SJCRH30 (cell line): ENCODE data around the gene CRNKL1. TPM values are rescaled to one million over a fixed set of nuclear protein-coding genes. Genes with fewer than 3 reads are reported as not detected.
"Not testable (repeated sequence)": the region's sequence is repeated elsewhere in the genome, so short reads cannot be mapped to it uniquely, and the experiment has no call there.

Experiments
- DNase-seq, 2 experiments: peaks; one replicate each; pipeline ENCODE4 v3.0.0-alpha.2; 2015 to 2020
- H3K27ac ChIP-seq: fragments of 250-450 bp; sonication (Bioruptor Pico); 2 replicates; pipeline ENCODE4 v1.5.1; 2020; ENCODE audit warnings: mild to moderate bottlenecking, moderate library complexity
- H3K27me3 ChIP-seq: fragments of 250-450 bp; sonication (Bioruptor Pico); 2 replicates; pipeline ENCODE4 v1.5.1; 2020; ENCODE audit warnings: mild to moderate bottlenecking, moderate library complexity
- H3K36me3 ChIP-seq: fragments of 250-450 bp; sonication (Bioruptor Pico); 2 replicates; pipeline ENCODE4 v1.5.1; 2020; ENCODE audit warnings: mild to moderate bottlenecking, moderate library complexity
- H3K4me1 ChIP-seq: fragments of 250-450 bp; sonication (Bioruptor Pico); 2 replicates; pipeline ENCODE4 v1.5.1; 2020; ENCODE audit warnings: mild to moderate bottlenecking, moderate library complexity
- H3K4me3 ChIP-seq: fragments of 250-450 bp; sonication (Bioruptor Pico); 2 replicates; pipeline ENCODE4 v1.5.1; 2020; ENCODE audit warnings: mild to moderate bottlenecking, moderate library complexity
- H3K9me3 ChIP-seq: fragments of 250-450 bp; sonication (Bioruptor Pico); replicated peaks from 2 replicates; pipeline ENCODE4 v1.5.1; 2020; ENCODE audit warnings: mild to moderate bottlenecking, moderate library complexity
- total RNA-seq: library from RNA; depleted of rRNA; stranded (reverse); fragments of >200 nt; shearing (Covaris generic); gene quantifications from 2 replicates; pipeline ENCODE4 v1.2.3, GENCODE V29; 2014

The CRNKL1 gene
- total RNA-seq, 1 experiment from 2014 or later, result 51.8 TPM

- not testable (repeated sequence) for DNase-seq, H3K4me3 ChIP-seq, H3K27me3 ChIP-seq, H3K9me3 ChIP-seq
- peaks cover 21% of the 10 kb centered on the region for H3K4me1 ChIP-seq
- H3K36me3 ChIP-seq, result peaks cover 24% of the 10 kb centered on the region
- H3K27ac ChIP-seq, result peak overlapping the region; percentile 46
These were observed 48.3 kb downstream of the CRNKL1 start for GRCh38 chr20:20003955-20004322.

- H3K27ac ChIP-seq, result peak overlapping the region; percentile 46
- peaks cover 29% of the 10 kb centered on the region for H3K36me3 ChIP-seq
- H3K4me3 ChIP-seq, result no peak overlapping the region
- H3K27me3 ChIP-seq, result no peaks in the 10 kb centered on the region
- H3K4me1 ChIP-seq, result peaks cover 21% of the 10 kb centered on the region
- peak; percentile 50 to 70 for DNase-seq
- no peaks in the 10 kb centered on the region for H3K9me3 ChIP-seq
These were observed 49.0 kb downstream of the CRNKL1 start for GRCh38 chr20:20003031-20003954.

DNA sequence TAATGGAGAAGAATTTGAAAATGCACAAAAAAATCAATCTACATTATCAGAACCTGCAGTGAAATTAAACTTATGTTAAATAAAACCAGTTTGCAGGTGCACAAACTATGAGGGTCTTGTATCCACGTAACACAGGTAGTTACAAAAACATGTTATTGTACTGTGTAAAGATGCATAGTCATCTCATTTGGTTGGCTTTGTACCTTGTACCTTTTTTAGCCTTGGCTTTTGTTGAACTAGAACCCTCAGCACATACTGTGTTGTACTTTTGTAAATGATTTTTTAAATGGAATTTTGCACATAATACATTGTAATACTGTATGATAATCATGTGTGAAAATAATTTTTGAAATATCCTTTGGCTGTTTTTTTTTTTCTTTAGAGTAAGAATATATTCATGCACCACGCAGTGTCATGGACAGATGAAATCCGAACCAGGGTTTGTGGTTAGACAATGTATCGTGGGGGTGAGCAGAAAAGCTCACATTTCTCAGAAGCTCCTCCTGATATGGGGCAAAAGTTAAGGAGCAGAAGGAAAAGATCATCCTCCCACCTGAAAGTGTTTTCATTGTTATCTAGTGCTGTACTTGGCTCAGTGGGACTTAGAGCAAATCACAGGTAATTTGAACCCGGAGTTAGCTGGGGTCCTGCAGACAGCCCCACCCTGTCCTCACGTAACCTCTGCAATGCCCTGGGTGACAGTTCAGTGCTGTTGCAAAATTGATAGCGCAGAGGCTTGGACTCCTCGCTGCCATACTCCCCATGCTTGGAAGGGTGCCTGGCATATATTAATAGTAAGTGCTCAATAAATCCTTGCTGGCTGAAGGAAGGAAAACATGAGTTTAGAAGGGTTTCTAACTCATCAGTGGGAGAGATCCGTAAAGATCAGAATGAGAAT lies 49.9 kb downstream of the CRNKL1 start:
- Histone ChIP-seq H3K27me3 (no peaks in the 10 kb centered on the region), H3K36me3 (peaks cover 30% of the 10 kb centered on the region), H3K4me3 (no peak overlapping the region), H3K4me1 (peaks cover 21% of the 10 kb centered on the region), H3K27ac (peak overlapping the region; percentile 46), H3K9me3 (no peaks in the 10 kb centered on the region)
- DNase-seq, result no peak

- H3K4me1 ChIP-seq, result peaks cover 21% of the 10 kb centered on the region
- no peak for DNase-seq
- no peak overlapping the region for H3K4me3 ChIP-seq
- no peak overlapping the region for H3K27ac ChIP-seq
- H3K36me3 ChIP-seq, result peaks cover 35% of the 10 kb centered on the region
- no peaks in the 10 kb centered on the region for H3K9me3 ChIP-seq
- H3K27me3 ChIP-seq, result no peaks in the 10 kb centered on the region
These were observed 51.9 kb downstream of the CRNKL1 start for GRCh38 chr20:20000211-20000968.

DNA sequence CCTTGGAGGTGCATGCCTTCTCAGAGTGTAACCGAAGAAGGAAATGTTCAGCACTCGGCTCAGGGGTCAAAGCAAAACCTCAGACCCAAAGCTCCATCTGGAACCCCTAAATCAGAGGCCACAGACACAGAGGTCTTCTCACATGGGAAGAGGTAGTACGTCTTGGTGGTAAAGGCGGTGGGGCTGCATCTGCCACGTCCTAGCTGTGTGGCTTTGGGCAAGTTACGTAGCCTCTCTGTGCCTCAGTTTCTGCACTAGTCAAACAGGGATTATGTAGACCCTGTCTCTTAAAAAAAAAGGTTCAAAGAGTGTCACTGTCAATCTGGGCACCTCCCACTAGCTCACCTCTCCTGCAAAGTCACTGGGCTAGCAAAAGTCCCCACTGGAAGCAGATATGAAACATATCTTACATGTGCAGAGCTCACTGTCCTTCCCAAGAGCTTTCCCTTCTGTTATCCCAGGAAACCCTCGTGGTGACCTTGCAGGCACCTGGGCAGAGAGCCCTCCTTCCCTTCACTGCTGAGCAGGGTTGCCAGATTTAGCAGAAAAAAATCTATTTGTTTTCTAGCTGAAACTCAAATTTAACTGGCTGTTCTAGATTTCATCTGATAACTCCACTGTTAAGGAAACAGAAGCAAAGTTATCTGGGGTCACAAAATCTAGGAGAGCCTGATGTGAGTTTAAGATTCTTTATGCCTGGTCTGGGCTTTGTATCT lies 53.1 kb downstream of the CRNKL1 start:
- no peak overlapping the region for H3K4me3 ChIP-seq
- peaks cover 38% of the 10 kb centered on the region for H3K36me3 ChIP-seq
- peaks cover 33% of the 10 kb centered on the region for H3K4me1 ChIP-seq
- no peak for DNase-seq
- no peak overlapping the region for H3K27ac ChIP-seq
- H3K9me3 ChIP-seq, result no peaks in the 10 kb centered on the region
- H3K27me3 ChIP-seq, result no peaks in the 10 kb centered on the region

DNA sequence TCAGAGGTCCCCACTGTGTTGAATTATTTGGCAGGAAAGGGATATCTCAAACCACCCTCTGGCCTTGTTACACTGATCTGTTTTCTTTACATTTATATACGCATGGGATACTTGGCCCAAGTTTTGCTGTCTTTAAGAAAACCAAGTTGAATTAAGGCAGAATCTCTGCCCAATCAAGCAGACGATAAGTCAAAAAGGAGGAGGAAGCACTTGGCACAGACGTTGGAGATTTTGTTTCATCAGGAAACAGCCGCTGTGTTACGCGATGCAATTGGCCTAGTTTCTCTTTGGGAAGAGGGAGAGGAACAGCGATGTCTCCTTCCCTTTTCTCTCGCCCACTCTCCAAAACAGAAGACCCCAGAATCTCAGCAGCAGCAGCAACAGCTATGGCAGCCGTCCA lies 55.3 kb downstream of the CRNKL1 start:
- H3K4me1 ChIP-seq, result peaks cover 31% of the 10 kb centered on the region
- H3K36me3 ChIP-seq, result peaks cover 27% of the 10 kb centered on the region
- DNase-seq, result no peak
- no peaks in the 10 kb centered on the region for H3K9me3 ChIP-seq
- H3K4me3 ChIP-seq, result no peak overlapping the region
- H3K27me3 ChIP-seq, result no peaks in the 10 kb centered on the region
- no peak overlapping the region for H3K27ac ChIP-seq

DNA sequence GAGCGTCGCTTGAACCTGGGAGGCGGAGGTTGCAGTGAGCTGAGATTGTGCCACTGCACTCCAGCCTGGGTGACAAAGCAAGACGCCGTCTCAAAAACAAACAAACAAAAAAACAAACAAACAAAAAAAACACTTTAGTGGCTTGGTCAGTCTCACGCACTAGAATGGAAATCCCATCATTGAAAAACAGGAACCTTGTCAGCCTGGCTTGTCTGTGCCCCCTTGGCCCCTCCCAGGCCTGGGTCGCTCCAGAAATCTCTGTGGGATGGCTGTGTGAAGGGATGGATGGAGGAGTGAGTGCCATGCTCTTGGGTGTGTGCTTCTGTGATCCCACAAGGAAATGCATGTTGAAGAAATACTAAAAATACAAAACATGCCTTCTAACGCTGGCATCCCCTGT lies 56.0 kb downstream of the CRNKL1 start:
- no peak for DNase-seq
- no peaks in the 10 kb centered on the region for H3K27me3 ChIP-seq
- no peak overlapping the region for H3K4me3 ChIP-seq
- H3K27ac ChIP-seq, result no peak overlapping the region
- H3K36me3 ChIP-seq, result peaks cover 27% of the 10 kb centered on the region
- peaks cover 37% of the 10 kb centered on the region for H3K4me1 ChIP-seq
- no peaks in the 10 kb centered on the region for H3K9me3 ChIP-seq

GRCh38 chr20:19995220-19995863 lies 56.9 kb downstream of the CRNKL1 start:
- DNase-seq, result peak in 1 of 2 experiments; percentile 82
- H3K9me3 ChIP-seq, result no peaks in the 10 kb centered on the region
- H3K27me3 ChIP-seq, result no peaks in the 10 kb centered on the region
- H3K4me3 ChIP-seq, result no peak overlapping the region
- H3K4me1 ChIP-seq, result peaks cover 44% of the 10 kb centered on the region
- peaks cover 20% of the 10 kb centered on the region for H3K36me3 ChIP-seq
- H3K27ac ChIP-seq, result no peak overlapping the region

GRCh38 chr20:19993958-19994669 lies 58.2 kb downstream of the CRNKL1 start:
- Histone ChIP-seq H3K4me1 (peaks cover 44% of the 10 kb centered on the region), H3K27ac (peak overlapping the region; percentile 94), H3K36me3 (peaks cover 15% of the 10 kb centered on the region), H3K4me3 (peak overlapping the region; percentile 23), H3K27me3 (no peaks in the 10 kb centered on the region), H3K9me3 (no peaks in the 10 kb centered on the region)
- DNase-seq, result peak; percentile 84 to 92

GRCh38 chr20:19992996-19993908 lies 59.0 kb downstream of the CRNKL1 start:
- peaks cover 44% of the 10 kb centered on the region for H3K4me1 ChIP-seq
- H3K36me3 ChIP-seq, result peaks cover 8% of the 10 kb centered on the region
- peak; percentile 95 to 97 for DNase-seq
- peak overlapping the region; percentile 23 for H3K4me3 ChIP-seq
- no peaks in the 10 kb centered on the region for H3K27me3 ChIP-seq
- H3K27ac ChIP-seq, result peak overlapping the region; percentile 94
- H3K9me3 ChIP-seq, result no peaks in the 10 kb centered on the region

- peak overlapping the region; percentile 94 for H3K27ac ChIP-seq
- peaks cover 44% of the 10 kb centered on the region for H3K4me1 ChIP-seq
- no peaks in the 10 kb centered on the region for H3K27me3 ChIP-seq
- H3K4me3 ChIP-seq, result no peak overlapping the region
- no peak for DNase-seq
- peaks cover 6% of the 10 kb centered on the region for H3K36me3 ChIP-seq
- H3K9me3 ChIP-seq, result peaks cover 4% of the 10 kb centered on the region; the same call in 1 of the 2 replicates
These were observed 60.4 kb downstream of the CRNKL1 start for GRCh38 chr20:19991854-19992253.

DNA sequence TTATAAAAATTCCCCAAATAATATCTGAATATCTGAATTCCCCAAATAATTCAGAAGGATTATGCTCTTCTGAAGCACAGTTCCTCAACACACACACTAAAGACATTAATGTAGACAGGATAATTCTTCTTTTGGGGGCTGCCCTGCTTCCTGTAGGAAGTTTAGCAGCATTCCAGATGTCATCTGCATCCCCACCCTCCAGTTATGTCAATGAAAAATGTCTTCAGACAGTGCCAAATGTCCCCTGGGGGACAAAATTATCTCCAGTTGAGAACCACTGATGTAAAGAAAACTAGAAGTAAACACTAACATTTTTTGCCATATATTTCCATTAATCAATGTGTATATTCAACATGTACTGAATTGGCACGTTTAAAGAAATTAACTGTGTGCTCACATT lies 61.0 kb downstream of the CRNKL1 start:
- H3K9me3 ChIP-seq, result peaks cover 4% of the 10 kb centered on the region; the same call in 1 of the 2 replicates
- peaks cover 9% of the 10 kb centered on the region for H3K36me3 ChIP-seq
- no peak overlapping the region for H3K4me3 ChIP-seq
- H3K27me3 ChIP-seq, result no peaks in the 10 kb centered on the region
- H3K4me1 ChIP-seq, result peaks cover 48% of the 10 kb centered on the region
- no peak for DNase-seq
- H3K27ac ChIP-seq, result peak overlapping the region; percentile 94; the same call in 1 of the 2 replicates
